UCSD-AML1 (cell line): ENCODE data around the gene RND1.
A peak's percentile ranks its signal among the peaks of the same experiment; 100 is the strongest.

ENCODE experiments used
- DNase-seq: peaks from one replicate; lab custom pipeline; 2025; ENCODE audit not compliant: unreplicated experiment; lab: John Stamatoyannopoulos, UW

Gene RND1

DNA sequence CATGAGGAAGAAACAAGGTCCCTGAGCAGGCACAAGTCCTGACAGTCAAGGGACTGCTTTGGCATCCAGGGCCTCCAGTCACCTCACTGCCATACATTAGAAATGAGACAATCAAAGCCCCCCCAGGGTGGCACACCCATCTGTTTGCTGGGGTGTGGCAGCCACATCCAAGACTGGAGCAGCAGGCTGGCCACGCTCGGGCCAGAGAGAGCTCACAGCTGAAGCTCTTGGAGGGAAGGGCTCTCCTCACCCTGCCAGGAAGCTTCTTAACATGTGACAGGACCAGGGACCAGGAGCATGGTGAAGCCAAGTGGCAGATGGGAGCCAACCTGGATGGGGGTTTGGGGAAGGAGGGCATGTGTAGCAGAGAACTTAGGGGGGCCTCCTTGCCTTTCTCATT is 37.4 kb downstream of the RND1 start:
- DNase-seq, result no peak

DNA sequence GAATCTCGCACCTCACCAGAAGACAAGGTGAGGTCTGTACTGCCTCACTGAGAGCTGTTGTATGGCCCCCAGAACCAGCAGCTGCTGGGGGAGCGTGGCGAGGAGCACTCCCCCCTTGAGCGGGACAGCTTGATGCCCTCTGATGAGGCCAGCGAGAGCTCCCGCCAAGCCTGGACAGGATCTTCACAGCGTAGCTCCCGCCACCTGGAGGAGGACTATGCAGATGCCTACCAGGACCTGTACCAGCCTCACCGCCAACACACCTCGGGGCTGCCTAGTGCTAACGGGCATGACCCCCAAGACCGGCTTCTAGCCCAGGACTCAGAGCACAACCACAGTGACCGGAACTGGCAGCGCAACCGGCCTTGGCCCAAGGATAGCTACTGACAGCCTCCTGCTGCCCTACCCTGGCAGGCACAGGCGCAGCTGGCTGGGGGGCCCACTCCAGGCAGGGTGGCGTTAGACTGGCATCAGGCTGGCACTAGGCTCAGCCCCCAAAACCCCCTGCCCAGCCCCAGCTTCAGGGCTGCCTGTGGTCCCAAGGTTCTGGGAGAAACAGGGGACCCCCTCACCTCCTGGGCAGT is 38.1 kb downstream of the RND1 start:
- DNase-seq, result no peak

DNA sequence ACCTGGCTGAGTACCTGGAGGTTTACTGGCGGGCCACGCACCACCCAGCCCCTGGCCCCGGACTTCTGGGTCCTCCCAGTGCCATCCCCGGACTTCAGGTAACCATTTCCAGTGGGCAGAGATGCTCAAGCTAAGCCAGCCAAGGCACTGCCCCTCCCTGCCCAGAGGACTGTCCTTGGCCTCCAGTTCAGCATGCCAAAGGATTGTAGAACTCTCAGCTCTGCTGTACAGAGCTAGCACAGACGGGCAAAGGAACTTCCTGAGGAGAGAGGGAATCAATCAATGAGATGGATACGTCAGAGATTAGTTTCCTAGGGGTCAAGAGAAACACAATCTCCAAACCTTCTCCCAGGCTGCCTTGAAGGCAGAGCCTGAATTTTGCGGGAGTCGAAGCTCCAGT is 38.6 kb downstream of the RND1 start:
- no peak for DNase-seq

DNA sequence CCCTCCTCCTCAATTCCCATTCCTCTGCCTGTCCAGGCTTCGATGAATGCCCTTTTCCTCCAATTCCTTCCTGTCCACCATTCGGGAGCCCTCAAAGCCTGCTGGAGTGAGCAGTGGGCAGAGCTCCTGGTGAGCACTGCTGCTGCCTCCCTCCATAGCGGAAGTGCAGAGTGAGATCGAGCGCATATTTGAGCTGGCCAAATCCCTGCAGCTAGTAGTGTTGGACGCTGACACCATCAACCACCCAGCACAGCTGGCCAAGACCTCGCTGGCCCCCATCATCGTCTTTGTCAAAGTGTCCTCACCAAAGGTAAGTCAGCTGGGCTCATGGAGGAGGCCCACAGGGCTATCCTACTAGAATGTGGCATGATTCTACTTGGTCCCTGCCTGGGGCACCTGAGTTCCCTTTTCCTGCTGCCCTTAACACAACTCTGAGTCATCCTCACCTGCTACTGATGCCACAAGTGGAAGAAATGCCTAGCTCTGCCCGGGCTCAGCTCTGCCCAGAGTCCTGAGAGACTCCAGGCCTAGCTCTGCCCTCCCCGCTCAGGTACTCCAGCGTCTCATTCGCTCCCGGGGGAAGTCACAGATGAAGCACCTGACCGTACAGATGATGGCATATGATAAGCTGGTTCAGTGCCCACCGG is 39.3 kb downstream of the RND1 start:
- no peak for DNase-seq

DNA sequence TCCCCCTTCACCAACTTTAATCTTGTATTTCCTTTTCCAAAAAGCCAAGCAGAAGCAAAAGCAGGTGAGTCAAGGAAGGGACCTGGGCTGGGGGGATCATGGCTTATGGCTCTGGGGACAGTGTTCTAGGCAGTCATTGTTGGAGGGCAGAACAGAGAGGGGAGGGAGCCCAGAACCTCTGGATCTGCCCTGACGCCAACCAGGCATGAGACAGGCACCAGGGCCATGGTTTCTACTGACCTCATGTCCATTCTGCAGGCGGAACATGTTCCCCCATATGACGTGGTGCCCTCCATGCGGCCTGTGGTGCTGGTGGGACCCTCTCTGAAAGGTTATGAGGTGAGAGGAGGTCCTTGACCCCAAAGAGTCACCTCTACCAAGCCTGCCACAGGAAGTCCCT is 40.8 kb downstream of the RND1 start:
- DNase-seq, result no peak

DNA sequence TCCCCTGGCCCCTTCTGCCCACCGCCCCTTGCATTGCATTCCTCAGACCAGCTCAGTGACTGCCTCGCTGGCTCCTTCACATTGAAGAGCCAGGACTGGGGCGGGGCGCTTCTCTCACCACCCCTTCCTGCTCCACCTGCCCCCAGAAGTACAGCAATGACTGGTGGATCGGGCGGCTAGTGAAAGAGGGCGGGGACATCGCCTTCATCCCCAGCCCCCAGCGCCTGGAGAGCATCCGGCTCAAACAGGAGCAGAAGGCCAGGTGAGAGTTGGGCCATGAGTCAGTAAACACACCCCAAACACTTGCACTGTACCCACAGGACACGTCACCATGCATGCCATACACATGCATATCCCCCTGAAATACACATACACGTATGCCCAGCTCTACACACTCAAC is 41.6 kb downstream of the RND1 start:
- no peak for DNase-seq

DNA sequence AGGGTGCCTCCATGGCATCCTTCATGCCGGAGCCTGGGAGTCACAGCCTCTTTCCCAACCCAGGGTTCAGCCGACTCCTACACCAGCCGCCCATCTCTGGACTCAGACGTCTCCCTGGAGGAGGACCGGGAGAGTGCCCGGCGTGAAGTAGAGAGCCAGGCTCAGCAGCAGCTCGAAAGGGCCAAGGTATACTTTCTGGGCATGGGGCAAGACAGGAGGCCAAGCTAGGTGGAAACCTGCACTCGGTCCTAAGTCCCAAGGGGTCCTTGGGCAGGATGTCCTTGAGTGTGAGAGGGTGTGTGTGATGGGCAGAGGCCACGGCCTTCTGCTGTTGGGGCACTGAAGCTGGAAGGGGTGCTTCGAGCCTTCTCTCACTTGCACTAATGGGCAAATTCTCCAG is 42.4 kb downstream of the RND1 start:
- no peak for DNase-seq

DNA sequence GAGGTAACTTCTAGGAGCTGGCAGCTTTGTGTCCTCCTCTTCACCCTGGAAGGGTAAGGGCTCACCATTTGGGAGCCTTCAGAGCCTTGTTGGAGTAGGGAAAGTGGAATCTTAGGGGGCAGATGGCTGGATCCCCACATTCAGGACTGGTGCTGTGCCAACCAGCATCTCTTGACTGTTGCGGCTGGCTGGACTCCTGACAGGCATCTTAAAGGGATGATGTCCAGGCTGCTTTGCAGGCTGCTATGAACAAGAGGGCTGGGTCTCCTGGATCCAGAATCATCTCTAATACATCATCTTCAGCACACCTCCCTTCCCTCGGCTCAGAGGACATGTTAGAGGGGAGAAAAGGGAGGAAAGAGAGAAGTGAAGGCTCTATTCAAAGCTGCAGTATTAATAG is 43.0 kb downstream of the RND1 start:
- no peak for DNase-seq

DNA sequence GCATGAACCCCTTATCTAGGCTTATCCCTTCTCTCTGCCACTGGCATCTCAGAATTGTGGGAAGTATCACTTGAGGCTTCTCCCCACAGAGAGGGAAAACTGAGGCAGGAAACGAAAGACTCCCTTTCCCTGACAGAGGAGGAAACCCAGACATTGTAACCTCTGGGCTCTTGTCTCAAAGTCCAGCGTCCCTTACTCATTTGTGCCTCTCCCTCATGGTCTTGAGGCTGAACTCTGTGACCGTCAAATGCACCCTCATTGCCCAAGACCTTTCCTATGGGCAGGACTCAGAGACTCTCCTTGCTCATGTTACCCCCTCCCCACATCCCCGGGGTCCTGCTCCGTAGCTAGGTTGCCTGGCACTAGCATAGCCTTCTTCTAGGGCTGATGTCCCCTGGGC is 43.5 kb downstream of the RND1 start:
- no peak for DNase-seq

DNA sequence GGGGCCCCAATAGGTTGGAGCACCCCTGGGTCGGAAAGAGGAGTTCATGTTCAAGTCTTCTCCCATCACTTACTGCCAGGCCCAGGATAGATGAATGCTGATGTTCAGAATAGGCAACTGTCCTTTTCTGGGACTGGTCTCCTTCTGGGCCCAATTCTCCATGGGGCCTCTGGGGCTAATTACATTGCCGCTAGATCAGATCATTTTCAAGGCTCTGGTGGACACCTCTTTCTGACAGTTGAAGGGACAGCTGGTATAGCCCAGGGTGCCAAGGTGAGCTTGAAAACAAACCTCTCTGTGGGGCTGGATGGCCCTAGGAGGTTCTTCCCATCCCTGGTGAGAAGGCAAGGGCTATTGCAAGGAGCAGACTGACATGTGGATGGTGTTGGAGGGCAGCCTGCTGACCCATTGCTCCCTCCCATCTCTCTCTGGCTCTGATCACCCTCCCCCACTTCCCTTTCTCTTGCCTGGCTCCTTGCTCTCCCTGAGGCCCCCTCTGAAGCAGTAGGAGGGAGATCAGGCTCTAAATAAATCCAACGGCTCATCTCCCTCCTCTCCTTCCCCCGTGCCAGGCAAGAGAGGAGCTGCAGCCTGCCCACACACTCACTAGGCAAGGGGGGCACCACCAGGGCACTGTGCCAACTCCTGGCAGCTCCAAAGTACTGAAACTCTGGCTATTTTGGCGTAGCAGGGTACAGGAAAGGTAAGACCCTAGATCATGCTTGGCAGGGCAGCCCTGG is 45.5 kb downstream of the RND1 start:
- DNase-seq, result no peak

DNA sequence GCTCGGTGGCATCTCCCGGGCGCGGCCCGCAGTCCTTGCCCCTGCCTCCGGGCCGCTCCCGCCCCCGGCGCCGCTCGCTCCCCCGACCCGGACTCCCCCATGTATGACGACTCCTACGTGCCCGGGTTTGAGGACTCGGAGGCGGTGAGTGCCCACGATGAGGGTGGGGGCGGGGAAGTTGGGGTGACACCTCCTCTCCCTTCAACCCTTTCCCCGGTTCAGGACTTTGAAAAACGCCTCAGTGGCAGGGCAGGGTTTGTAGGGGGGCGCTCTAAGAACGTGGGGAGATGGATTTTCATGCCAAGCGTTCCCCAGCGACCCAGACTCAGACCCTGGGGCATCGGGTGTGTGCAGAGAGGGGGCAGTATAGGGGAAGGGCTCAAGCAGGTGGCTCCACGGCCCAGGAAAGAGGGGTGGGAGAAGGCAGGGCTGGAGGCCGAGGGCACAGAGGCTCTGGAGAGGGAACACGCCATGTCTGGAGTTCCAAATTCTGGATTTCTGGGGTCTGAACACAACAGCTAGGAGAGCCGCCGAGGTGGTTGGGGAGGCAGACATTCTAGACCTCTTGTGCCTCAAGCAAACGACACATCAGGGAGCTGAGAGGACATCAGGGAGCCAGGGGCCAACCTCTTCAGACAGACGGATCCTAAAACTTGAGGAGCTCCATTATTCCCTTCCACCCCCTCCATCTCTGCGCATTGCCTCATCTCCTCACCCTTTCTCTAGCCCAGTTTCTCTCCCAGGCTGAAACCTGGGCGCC is 46.7 kb downstream of the RND1 start:
- DNase-seq, result no peak

DNA sequence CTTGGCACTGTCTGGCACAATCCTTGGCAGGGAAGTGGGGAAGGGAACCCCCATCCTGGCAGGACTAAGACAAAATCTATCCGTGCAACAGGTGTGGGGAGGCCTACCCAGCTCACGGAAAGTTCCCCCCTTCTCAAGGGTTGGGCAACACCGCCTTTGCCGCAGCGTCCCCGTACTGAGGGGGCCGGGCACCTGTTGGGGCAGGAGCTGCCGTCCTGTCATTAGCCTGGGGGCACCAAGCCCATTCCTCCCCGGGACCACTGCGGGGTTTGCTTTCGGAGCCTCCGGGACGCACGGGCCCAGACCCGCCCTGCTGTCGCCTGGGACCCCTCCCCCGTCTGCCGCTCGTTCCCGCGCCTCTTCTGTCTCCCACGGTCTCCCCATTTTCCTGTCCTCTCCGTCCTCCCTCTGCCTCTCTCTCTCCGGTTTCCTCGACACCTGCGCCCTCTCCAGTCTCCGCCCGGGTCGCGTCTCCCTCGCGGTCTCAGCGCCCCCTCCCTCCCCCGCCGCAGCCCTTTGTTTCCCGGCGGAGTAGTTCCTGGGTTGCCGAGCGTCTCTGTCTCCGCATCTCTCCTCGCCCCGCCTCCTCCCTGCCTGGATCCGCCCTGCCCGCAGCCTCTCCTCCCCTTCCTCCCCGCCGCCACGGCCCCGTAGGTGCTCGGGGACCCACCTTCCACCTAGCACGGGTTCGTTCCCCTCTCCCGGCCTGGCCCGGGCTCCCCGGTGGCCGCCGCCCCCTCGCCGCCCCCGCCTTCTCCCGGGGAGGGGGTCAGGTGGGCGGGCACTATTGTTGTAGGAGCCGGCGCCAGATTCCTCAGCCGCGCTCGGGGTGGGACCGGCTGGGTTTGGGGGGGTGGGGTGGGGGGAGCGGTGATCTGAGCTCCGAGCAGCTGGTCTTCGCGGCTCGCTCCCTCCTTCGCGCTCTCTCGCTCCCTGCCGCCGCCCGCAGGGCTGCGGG is 47.5 kb downstream of the RND1 start, which contains the start of gene CACNB3:
Gene CACNB3, plus strand, starts transcription at position 624 of the 958 bp plus-strand sequence. CDS start 434 bp downstream, outside the sequence.
- peak; percentile 68 for DNase-seq

DNA sequence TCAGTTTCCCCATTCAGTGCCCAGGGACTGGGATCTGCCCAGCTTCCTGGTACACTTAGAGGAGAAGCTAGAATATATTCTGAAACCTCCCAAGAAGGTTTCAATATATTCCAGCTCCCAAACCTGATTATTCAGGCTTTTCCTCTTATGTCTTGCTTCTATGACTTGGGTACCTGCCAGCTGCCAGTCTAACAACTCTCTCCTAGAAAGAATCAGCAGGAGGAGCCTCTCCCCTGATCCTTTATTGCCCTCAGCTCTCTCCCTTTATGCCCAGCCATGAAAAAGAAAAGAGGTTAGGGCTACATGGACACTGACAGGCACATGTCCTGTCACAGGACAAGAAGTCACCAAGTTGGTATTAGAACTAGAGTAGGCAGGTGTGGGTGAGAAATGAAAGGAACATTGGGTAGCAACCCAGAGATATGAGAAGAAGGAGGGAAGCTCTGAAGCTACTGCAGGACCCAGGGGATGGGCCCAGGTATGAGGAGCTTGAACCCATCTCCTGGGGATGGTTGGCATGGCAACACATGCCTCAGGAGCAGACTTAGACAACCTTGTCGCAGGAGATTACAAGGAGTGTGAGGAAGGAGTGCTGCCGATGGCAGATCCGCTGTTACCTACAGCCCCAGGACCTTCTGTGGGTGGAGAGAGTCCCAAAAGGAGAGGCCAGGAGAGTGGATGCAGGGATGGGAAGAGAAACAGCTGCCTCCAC is 49.4 kb downstream of the RND1 start:
- no peak for DNase-seq

DNA sequence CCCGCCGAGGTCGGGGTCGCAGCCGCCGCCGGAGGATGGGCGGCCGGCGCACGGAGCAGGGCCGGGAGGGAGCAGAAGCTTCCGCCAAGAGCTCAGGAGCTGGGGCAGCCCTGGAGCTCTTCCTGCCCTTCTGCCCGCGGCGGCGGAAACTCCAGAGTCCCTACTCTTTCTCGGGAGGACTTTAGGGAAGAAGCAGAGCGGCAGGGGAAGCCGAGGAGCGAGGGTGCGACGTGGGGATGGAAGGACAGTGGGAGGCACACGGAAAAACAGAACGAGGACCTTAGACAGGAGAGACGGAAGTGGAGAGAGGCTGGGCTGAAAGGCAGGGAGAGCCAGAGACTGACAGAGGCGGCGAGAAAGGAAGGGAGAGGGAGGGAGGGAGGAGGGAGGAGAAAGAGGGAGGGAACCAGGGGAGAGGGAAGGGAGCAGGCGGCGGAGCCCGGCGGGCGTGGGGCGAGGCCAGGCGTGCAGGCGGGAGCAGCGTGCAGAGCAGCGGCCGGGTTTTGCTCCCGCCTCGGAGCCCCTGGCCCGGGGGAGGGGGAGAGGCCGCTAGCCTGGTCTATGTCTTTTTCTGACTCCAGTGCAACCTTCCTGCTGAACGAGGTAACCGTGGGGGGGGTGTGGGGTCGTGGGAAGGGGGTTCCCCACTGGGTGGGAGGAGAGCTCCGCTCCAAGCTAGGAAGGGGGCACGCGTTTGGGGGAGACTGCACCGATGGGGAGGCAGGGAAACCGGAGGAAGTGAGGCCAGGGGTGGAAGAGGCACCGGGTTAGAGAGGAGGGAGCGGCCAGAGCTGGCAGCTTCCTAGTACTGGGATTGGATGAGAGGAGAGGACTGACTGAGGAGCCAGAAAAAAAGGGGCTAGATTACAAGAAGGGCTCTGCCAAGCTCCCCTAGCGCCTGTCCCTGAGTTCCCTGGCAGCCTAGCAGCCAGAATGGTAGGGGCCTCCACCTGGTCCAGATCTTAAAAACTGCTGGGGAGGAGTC is 50.3 kb downstream of the RND1 start:
- DNase-seq, result peak; percentile 80

DNA sequence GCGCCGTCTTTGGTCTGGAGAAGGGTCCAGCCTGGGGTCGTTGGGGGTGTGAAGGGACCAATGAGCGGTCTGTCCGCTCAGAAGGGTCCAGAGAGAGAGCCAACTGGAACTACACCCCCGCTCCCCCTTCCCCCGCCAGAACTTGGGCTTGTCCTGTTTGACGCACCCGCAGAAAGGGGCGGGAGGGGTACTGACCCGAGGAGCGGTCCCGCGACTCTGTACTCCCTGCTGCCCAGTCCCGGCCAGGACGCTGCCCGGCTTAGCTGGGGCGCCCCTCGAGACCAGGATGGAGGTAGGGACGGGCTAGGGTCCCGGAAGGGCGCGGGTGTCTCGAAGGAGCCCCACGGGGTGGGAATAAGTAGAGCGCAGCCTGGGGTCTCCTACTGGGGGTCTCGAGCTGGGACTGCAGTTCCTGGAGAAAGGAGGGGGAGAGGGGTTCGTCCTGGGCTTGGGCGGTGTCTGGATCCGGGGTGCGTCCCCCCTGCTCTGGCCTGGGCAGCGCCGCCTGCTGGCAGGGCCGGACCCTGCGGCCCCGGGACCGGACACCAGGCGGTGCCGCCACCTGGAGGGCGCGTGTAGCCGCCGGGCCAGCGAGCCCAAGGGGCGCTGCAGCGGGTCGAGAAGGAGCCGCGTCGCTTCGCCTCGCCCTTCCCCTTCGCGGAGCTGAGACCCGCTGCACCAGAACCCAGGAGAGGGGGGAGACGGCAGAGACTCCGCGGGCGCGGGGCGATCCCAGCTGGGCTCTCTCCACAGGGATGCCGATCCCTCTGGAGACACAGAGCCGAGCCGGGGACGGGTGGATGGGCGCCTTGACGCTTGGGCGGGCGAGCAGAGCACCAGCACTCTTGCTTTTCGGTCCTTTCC is 51.2 kb downstream of the RND1 start:
- DNase-seq, result peak; percentile 90

DNA sequence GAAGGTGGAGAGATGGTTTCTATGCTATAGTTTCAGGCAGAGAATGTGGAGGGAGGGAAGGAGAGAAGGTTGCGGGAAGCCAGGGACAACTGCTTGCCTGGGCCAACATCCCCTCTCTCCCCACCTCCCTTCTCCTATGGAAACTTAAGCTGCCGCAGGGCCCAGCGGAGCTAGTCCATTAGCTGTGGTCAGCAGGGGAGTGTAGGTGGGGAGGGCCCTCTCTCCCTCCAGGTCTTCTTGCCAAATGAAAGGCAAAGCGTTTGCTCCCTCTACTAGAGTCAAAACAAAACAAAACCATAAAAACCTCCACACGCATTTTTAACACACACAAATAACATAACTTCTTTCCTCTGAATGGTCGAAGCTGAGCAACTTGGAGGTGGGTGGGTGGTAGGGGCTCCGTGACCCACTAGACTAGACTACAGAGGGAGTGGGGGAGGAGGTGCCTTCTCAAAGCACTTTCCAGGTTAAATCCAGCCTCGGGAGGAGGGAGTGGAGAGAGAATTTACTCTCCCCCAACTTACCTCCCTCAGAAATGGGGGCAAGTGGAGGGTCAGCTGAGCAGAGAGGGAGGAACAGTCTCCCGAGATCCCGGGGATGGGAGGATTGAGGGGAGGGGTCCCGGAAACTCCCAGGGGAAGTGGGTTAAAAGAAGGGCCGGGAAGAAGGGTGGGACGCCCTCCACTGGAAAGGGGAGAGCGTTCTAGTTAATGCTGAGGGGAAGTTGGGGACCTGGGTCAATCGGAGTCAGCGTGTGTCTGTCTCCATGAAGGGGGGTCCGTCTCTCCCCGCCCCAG is 52.0 kb downstream of the RND1 start:
- DNase-seq, result peak; percentile 56

DNA sequence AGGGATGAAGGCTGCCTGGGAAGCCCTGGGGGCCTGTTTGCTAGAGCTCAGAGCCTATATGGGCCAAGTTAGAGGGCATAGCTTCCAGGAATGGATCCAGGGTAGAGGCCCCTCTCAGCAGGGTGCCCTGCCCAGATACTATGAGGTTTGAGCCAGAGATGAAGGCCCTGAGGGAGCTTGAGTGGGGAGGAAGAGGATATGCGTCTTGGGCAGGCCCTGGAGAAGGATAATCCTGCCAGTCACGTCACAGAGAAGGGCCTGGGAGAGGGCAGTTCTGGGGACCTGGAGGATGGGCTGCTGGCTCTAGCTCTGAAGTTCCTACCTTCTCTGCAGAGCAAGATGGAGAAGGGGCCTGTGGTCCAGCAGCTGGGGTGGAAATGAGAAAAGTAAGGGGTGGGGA is 53.3 kb downstream of the RND1 start:
- DNase-seq, result no peak
